Ecto neural progenitor cell (in vitro differentiated cells): ENCODE results near the gene SMG1.
"Not testable (repeated sequence)": the region's sequence is repeated elsewhere in the genome, so short reads cannot be mapped to it uniquely, and the experiment has no call there.

Experiments
- DNase-seq: peaks from one replicate; pipeline ENCODE4 v3.0.0-alpha.2; 2018; ENCODE audit warnings: low spot score

SMG1 gene

DNA sequence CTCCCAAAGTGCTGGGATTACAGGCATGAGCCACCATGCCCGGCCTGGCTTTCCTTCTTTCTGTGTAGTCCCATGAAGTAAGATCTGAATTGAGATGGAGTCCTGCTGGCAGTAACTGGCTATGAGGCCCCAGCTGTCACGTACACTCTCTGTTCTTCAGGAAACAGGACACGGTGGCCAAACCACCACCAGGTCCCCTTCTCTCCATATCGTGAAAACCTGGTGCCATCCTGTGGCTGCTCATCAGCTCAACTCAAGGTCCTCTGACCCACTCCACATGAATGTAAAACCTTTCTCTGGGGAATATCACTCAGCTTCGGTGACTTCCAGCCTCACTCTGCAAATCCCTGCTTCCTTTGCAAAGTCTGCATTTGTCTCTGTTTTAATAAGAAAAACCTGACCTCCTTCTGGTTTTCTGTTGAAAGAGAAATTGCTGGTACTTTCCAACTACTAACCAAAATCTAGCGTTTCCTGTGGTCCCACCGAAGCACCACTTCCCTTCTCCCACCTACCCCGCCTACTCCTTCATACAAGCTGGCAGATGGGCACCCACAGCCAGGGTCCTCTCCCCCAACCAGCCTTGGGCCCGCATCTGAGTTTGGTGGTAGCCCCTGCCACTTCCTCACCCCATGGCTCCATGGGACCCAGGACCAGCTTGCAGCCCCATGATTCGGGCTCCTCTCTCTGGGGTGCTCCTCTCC, 168.1 kb downstream of the SMG1 start:
- not testable (repeated sequence) for DNase-seq

DNA sequence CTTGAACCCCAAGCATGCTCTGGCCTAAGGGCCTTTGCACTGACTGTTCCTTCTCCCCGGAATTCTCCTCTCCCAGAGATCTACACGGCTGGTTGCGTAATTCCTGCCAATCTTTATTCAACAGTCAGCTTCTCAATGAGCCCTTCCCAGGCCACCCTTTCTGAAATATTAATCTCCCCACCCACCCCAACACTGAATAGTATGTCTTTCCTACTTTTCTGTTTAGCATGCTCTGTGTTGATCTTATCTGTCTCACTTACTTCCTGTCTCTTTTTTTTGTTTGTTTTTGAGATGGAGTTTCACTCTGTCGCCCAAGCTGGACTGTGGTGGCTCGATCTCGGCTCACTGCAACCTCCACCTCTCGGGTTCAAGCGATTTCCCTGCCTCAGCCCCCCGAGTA, 169.6 kb downstream of the SMG1 start:
- not testable (repeated sequence) for DNase-seq
